Activated CD8-positive, alpha-beta memory T cell treated with anti-CD3 and anti-CD28 coated beads, Interleukin-2, amount 50 U/mL, for 1 hour (primary cell): ENCODE measurements around the gene TMEM200B.
"Not testable (repeated sequence)": the region's sequence is repeated elsewhere in the genome, so short reads cannot be mapped to it uniquely, and the experiment has no call there.

Experiments
- DNase-seq: peaks from one replicate; pipeline ENCODE4 v3.0.0-alpha.2; 2020; ENCODE audit errors: extremely low read depth

TMEM200B gene

DNA sequence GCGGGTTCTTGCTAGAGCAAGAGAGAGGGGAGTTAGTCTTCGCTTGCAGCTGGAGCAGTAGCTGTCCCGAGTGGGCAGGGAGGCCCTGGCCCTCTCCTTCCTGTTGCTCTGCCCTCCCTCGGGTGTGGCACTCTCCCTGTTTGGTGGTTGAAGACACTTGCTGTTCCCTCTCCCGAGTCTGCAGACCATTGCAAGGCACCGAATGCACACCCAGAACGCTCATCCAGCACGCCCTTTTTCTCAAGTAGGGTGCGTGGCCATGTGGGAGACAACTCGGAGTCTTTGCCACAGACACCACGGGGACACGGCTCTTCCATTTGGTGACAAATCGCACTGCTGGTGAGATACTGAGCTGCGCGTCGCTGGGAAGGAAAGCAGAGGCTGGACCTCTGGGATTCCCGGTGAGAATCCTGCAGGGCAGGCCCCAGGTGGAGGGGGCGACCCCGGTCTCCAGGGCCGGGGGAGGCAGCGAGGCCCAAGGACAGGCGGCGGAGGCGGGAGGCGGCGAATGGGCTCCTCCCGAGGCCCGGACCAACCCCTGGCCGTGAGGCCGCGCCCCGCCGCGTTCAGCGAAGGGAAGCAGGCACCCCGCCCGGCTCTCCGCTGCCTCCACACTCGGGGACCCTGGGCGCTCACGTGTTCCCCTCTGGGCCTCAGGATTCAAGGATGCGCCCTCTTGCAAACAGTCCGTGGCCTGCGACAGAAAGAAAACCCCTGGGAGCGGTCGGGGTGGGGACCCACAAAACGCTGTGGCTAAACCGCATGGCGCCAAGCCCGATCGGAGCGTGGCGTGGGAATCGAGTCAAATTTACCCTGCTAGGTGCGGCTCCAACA lies 10.4 kb upstream of the TMEM200B start:
- DNase-seq: no peak

GRCh38 chr1:29131056-29131455 lies 7.4 kb upstream of the TMEM200B start:
- DNase-seq: not testable (repeated sequence)

- DNase-seq: no peak
These were observed 6.2 kb upstream of the TMEM200B start for GRCh38 chr1:29129916-29130315.

DNA sequence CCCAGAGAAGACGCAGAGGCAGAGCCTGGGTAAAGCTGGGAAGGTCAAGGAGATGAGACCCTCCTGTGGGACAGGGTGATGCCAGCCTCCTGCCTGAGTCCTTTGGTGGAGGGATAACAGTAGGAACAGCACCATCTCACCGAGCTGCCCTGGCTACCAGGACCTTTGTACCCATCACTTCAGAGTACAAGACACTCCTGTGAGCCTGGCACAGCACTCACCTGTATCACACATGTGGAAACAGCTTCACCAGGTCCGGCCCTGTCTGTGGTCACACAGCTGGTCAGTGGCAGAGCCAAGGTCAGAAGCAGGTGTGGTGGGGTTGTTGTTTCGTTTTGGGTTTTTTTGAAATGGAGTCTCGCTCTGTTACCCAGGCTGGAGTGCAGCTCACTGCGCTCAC lies 5.0 kb upstream of the TMEM200B start:
- no peak for DNase-seq

GRCh38 chr1:29126198-29126597 lies 2.5 kb upstream of the TMEM200B start:
- no peak for DNase-seq

DNA sequence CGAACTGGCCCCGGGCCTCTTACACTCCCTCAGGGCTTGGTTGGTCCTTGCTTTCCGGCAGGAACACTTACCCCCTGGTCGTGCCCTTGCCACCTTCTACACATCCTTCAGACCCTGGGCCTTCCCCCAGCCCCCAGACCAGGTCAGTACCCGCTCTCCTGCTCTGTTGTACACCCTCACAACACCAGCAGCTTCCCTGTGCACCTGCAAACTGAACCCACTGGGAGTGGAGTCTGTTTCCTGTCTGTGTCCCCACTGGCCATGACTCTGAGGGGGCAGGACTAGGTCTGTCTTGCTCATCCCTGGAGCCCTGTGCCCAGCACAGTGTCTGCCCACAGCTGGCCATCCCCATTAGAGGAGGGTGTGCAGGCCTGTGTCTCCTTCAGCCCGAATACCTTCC lies 2.1 kb upstream of the TMEM200B start:
- no peak for DNase-seq

DNA sequence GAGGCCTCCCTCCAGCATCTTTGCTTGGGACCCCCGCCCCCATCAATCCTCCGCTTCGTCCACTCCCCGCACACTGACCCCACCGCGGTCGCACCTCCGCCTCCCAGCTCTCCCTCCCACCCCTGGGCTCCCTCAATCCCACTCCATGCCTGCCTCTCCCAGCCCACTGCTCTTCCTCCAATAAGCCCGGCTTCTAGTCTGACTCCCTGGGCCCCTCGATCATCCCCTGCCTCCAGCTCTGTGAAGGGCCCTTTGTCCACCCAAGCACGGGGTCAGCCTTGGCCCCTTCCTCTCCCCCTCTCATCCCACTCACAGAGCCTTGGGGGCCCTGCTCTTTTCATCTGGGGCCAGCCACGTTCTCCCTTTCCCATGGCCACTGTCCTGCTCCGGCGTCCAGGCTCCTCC lies 1.5 kb upstream of the TMEM200B start:
- DNase-seq: no peak

DNA sequence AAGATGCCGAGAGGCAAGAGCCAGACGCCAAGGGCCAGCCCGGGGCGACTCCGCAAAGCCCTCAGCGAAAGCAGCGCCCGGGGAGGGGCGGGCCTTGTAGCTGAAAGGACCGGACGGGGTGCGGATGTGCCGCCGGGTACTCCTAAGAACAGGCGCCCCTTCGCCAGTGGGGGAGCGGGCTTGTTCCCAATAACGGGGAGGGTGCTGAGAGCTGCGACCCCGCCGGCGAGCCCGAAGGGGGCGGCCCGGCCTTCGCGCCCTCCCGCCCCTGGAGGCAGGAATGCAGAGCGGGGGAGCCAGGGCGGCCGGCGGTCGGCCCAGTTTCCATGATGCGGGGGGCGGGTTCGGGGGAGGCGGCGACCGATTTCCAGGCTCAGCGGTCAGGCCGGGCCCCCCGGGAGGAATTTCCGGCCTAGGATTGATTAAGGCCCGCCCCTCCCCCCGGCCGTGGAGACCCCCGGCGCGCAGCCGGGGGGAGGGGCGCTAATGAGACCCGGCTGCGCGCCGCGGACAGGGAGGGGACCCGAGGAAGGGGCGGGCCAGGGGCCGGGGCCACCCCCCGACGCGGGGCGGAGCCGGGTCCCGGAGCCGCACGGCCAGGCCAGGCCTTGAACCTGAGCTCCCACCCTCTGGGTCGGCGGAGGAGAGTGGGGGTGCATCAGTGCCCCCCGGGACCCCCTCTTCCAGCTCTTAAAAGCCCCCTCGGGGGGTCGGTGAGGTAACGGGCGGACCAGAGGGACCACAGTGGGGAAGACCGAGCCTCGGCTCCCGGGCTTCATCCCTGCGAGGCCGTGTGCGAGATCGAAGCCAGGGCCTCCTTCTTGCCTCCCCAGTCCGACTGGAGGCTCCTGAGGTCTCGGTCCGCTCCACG lies 898 bp upstream of the TMEM200B start:
- no peak for DNase-seq

- no peak for DNase-seq
These were observed 433 bp downstream of the TMEM200B start for GRCh38 chr1:29123053-29123886.

DNA sequence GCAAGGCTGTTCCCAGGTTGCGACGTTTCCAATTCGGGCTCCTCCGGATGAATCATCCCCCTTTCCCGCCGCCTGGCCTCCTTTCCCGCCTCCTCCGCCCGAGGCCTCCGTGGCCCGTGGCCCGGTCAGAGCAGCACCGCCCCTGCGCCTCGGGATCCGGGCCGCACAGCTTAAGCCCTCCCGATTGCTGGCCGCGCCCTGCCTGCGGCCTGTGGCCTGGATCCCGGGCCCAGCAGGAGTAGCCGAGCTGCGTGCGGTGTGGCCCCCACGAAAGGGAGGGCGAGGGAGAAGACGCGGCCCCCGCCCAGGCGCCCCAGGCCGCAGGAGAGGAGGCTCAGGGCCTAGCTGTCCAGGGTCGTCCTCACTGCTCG lies 1.0 kb downstream of the TMEM200B start:
- DNase-seq: no peak

DNA sequence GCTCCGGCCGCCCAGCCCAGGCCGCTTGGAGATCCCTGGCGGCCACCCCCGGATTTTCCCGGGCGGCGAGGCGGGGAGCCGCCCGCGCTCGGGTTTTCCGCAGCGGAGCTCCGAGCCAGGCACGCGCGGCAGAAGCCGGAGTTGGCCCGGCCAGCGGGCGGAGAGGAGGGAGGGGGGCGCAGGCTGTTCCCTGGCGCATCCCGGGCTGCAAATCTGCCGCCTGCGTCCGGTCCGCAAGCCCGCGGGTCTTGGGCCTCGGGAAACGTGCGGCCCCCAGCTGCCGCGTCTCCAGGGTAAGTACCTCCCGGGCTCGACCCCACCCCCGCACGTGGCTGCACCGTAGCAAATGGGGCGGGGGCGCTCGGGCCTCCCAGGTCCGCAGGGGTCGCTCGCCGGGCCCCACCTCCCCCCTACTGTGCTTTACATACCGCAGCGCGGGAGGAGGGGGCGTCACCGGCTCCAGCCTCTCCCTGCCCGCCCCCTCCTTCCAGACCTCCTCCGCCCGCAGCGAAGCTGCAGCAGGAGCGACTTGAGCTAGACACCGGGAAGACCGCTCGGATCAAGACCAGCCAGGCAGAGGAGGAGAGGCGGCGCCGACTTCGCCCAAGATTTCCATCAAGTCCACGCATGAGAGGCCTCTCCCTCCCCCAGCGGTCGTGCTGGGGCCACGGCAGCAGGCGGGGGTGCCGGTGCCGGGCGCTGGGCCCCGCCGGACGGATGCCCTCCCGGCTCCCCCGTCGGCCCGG lies 1.6 kb downstream of the TMEM200B start:
- no peak for DNase-seq

DNA sequence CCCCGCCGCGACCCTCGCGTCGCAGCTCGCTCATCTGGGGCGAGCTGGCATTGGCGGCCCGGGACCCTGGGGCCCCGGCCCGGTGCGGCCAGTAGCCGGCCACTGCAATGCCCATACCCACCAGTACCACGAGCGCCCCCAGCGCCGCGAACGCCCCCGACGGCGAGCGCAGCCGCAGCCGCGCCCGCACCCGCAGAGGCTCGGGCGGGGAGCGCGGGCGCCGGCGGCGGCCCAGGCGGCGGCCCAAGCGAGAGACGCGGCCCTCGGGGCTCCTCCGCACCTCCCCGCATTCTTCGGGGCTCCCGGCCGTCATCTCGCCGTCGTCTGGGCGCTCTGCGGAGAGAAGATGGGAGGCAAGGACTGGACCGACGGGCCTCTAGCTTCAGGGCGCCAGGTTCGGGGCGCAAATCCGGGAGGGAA lies 2.2 kb downstream of the TMEM200B start:
- DNase-seq: no peak

- no peak for DNase-seq
These were observed 2.7 kb downstream of the TMEM200B start for GRCh38 chr1:29120947-29121485.

DNA sequence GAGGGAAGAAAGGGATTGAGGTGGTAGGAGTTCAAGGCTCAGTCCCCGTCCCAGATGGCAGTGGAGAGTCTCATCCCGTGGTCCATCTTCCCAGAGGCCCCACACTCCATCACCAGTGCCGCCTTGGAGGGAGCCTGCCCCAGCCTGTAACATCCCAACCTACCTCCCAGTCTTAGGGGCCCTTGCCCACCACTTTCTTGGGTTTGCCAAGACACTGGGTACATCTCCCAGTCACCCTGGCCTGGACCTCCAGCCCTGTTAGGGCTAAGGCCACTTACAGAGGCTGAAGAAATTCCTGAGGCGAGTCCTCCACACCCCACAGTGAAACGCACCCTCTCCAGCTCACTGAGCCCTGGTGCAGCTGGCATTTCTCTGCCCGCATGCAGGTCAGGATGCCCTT lies 3.3 kb downstream of the TMEM200B start:
- DNase-seq: no peak

- no peak for DNase-seq
These were observed 4.4 kb downstream of the TMEM200B start for GRCh38 chr1:29119121-29119929.

DNA sequence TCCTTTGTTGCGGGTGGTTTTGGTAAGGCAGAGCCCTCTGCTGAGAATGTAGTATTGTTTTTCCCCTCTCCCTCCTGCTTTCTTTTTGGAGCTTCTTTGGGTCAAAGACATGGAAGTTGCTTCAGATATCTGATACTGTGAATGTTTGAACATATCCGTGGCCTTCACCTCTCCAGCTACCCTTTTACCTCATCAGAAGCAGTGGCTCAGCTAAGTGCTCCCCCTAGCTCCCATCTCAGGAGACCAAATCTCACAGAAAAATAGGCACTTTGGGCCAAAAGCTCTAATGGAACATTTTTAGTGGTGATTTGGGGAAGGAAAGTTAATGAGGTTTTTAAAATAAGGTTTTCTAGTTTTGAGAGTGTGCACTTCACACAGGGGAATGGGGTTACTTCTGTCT lies 6.3 kb downstream of the TMEM200B start:
- DNase-seq: no peak

GRCh38 chr1:29114654-29115053 lies 9.0 kb downstream of the TMEM200B start:
- no peak for DNase-seq

GRCh38 chr1:29113413-29114117 lies 10.1 kb downstream of the TMEM200B start:
- no peak for DNase-seq

DNA sequence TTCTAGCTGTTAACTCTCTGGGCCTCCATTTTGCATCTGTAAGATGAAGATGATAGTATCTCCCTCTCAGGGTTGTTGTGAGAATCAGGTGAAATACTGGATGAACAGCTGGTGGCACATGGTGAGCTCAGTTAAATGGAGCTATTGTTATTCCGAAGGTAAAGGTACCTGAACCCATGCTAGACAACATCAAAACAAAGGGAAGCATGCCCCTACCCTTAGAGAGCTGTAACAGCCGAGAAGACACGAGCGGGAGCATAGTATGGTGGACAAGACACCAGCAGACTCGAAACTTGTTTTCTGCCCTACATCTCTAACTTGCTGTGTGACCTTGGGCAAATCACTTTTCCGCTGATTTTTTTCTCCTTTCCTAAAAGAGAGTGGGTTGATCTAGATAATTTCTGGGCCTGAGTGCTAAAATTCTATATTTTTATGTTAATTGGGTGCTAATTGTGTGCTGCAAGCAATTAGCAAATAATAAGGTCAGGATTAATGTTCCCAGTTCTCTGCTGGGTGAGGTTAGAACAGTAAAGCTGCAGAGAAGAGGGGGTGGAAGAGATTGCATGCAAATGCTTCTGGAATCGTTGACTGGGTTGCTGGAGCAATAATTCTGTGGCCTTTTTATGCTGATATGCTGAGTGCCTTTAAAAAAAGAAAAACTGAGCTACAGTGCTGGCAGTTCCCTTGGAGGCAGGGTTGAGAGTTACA lies 10.8 kb downstream of the TMEM200B start:
- no peak for DNase-seq
